Measurements from ENCODE around the gene PTGS1.
"Not testable (repeated sequence)": the region's sequence is repeated elsewhere in the genome, so short reads cannot be mapped to it uniquely, and the experiment has no call there.

The PTGS1 gene

GRCh38 chr9:122347348-122348287 is 23.2 kb upstream of the PTGS1 start:
- no peak for DNase-seq

- DNase-seq = no peak
Measured at GRCh38 chr9:122348288-122348777, 22.5 kb upstream of the PTGS1 start.

GRCh38 chr9:122348791-122349190 is 22.0 kb upstream of the PTGS1 start:
- DNase-seq = no peak

- no peak for DNase-seq
Measured at GRCh38 chr9:122349201-122349600, 21.6 kb upstream of the PTGS1 start.

GRCh38 chr9:122350577-122351355 is 20.1 kb upstream of the PTGS1 start:
- peak; percentile 78 to 79 for DNase-seq

GRCh38 chr9:122354536-122355199 is 16.2 kb upstream of the PTGS1 start:
- DNase-seq = peak in 1 of 2 donors; percentile 44

GRCh38 chr9:122355336-122355875 is 15.4 kb upstream of the PTGS1 start:
- DNase-seq = no peak

GRCh38 chr9:122356627-122357026 is 14.2 kb upstream of the PTGS1 start:
- DNase-seq = no peak

GRCh38 chr9:122360891-122361290 is 9.9 kb upstream of the PTGS1 start:
- DNase-seq = no peak

GRCh38 chr9:122363131-122363530 is 7.7 kb upstream of the PTGS1 start:
- not testable (repeated sequence) for DNase-seq

GRCh38 chr9:122364117-122364782 is 6.6 kb upstream of the PTGS1 start:
- no peak for DNase-seq

GRCh38 chr9:122364783-122365150 is 6.1 kb upstream of the PTGS1 start:
- no peak for DNase-seq

- DNase-seq = no peak
Measured at GRCh38 chr9:122366074-122366660, 4.7 kb upstream of the PTGS1 start.

- DNase-seq = no peak
Measured at GRCh38 chr9:122367065-122367464, 3.8 kb upstream of the PTGS1 start.

GRCh38 chr9:122367774-122368460 is 2.9 kb upstream of the PTGS1 start:
- no peak for DNase-seq

GRCh38 chr9:122368642-122369041 is 2.2 kb upstream of the PTGS1 start:
- DNase-seq = no peak

- no peak for DNase-seq
Measured at GRCh38 chr9:122370303-122370702, 521 bp upstream of the PTGS1 start.

- no peak for DNase-seq
Measured at GRCh38 chr9:122371846-122372245, 1.0 kb downstream of the PTGS1 start.

GRCh38 chr9:122372856-122373845 is 2.3 kb downstream of the PTGS1 start:
- no peak for DNase-seq

GRCh38 chr9:122374885-122375420 is 4.1 kb downstream of the PTGS1 start:
- peak in 1 of 2 donors; percentile 6 for DNase-seq

All from hippocampal formation (tissue), 2 donors.